Left ventricle myocardium inferior (tissue), 1 donor: ENCODE measurements around the gene SCD. TPM values are rescaled to one million over a fixed set of nuclear protein-coding genes. Genes with fewer than 3 reads are reported as not detected.

ENCODE experiments used
- DNase-seq: peaks from one replicate; pipeline ENCODE4 v3.0.0-alpha.2; 2020
- H3K27ac ChIP-seq: fragments of 200-600 bp; replicated peaks from 2 replicates; pipeline ENCODE4 v1.8.0; 2021
- H3K27me3 ChIP-seq: fragments of 200-600 bp; 2 replicates; pipeline ENCODE4 v1.8.0; 2021; ENCODE audit warnings: low read depth
- H3K36me3 ChIP-seq: fragments of 200-600 bp; 2 replicates; pipeline ENCODE4 v1.8.0; 2021
- H3K4me1 ChIP-seq: fragments of 200-600 bp; 2 replicates; pipeline ENCODE4 v1.8.0; 2021
- H3K4me3 ChIP-seq: fragments of 200-600 bp; 2 replicates; pipeline ENCODE4 v1.8.0; 2021; ENCODE audit warnings: mild to moderate bottlenecking, moderate library complexity
- H3K9me3 ChIP-seq: fragments of 200-600 bp; replicated peaks from 2 replicates; pipeline ENCODE4 v1.8.0; 2021
- intact Hi-C: fragments of 100-400 bp; cut with micrococcal nuclease; formaldehyde crosslinking; loops from one replicate; pipeline ENCODE4 v1.11.0; 2022
- total RNA-seq: library from RNA; stranded (reverse); fragmentation: NEBNext Ultra II Directional; extraction: Animal tissue kit (Norgen Biotek cat#: 25700); gene quantifications from one replicate; pipeline ENCODE4 v1.2.1, GENCODE V29; 2021
- TF ChIP-seq, protein P1 (sequence below): fragments of 200-600 bp; IDR thresholded peaks from 2 replicates; pipeline ENCODE4 v1.8.0; 2021; ENCODE audit warnings: antibody characterized with exemption, mild to moderate bottlenecking, borderline replicate concordance
- donor health status: DM: no; HTN: yes; CAD: no; lungs with severe emphysema.

SCD gene
- total RNA-seq, 1 donor from 2014 or later = 4.8 TPM

- DNase-seq = no peak
- peaks cover 45% of the 10 kb centered on the region for H3K4me1 ChIP-seq
These were observed 21.7 kb downstream of the SCD start for GRCh38 chr10:100368721-100369120.

DNA sequence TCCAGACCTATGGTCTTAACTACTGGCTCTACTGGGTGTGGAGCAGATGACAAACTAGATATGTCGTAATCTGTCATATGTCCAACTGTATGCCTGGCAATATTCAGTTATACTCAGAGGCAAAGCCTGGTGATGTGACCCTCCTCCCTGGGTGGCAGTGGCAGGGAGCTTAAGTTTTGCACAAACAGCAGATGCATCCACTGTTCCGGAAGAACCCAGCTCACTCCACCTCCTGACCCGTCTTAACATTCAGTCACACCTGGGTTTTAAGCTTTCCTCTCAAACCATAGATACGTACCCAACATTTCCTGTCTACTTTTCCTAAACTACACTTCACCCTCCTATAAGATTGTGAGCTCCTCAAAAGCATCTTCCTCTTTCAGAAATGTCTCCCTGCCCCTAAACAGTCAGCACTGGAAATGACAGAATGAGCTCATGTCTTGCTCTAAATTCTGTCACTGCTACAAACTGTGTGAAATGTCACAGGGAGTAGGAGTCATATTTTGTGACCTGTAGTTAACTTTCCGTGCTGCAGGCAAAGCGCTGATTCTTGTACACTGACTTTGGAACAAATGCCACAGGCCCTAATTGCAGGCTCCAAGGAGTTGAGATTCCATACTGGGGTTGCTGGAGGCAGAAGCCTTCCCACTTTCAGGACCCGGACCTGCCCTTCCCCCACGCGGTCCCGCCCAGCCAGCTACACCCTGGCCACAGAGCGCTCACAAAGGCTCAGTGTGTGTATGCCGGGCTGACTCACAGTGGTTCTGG lies 23.9 kb downstream of the SCD start:
- H3K36me3 ChIP-seq = no peaks in the 10 kb centered on the region
- H3K27ac ChIP-seq = peak overlapping the region; percentile 63
- H3K9me3 ChIP-seq = no peaks in the 10 kb centered on the region
- intact Hi-C loops = no loop called here
- TF ChIP-seq, protein P1, sequence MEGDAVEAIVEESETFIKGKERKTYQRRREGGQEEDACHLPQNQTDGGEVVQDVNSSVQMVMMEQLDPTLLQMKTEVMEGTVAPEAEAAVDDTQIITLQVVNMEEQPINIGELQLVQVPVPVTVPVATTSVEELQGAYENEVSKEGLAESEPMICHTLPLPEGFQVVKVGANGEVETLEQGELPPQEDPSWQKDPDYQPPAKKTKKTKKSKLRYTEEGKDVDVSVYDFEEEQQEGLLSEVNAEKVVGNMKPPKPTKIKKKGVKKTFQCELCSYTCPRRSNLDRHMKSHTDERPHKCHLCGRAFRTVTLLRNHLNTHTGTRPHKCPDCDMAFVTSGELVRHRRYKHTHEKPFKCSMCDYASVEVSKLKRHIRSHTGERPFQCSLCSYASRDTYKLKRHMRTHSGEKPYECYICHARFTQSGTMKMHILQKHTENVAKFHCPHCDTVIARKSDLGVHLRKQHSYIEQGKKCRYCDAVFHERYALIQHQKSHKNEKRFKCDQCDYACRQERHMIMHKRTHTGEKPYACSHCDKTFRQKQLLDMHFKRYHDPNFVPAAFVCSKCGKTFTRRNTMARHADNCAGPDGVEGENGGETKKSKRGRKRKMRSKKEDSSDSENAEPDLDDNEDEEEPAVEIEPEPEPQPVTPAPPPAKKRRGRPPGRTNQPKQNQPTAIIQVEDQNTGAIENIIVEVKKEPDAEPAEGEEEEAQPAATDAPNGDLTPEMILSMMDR = no peak
- H3K4me3 ChIP-seq = no peak overlapping the region
- no peaks in the 10 kb centered on the region for H3K27me3 ChIP-seq
- DNase-seq = peak; percentile 77
- peaks cover 47% of the 10 kb centered on the region for H3K4me1 ChIP-seq

More at GRCh38 chr10:100368721-100369120, 21.7 kb downstream of the SCD start:
- TF ChIP-seq, protein P1 = no peak
- H3K9me3 ChIP-seq = no peaks in the 10 kb centered on the region
- H3K27ac ChIP-seq = no peak overlapping the region
- no peak overlapping the region for H3K4me3 ChIP-seq
- H3K36me3 ChIP-seq = no peaks in the 10 kb centered on the region
- H3K27me3 ChIP-seq = no peaks in the 10 kb centered on the region
- intact Hi-C loops = no loop called here

- intact Hi-C loops = no loop called here
- Histone ChIP-seq H3K27ac (peak overlapping the region; percentile 63), H3K36me3 (no peaks in the 10 kb centered on the region), H3K4me3 (no peak overlapping the region), H3K9me3 (no peaks in the 10 kb centered on the region), H3K4me1 (peaks cover 47% of the 10 kb centered on the region), H3K27me3 (no peaks in the 10 kb centered on the region)
- TF ChIP-seq, protein P1 = no peak
- DNase-seq = no peak
These were observed 24.5 kb downstream of the SCD start for GRCh38 chr10:100371482-100372027.

DNA sequence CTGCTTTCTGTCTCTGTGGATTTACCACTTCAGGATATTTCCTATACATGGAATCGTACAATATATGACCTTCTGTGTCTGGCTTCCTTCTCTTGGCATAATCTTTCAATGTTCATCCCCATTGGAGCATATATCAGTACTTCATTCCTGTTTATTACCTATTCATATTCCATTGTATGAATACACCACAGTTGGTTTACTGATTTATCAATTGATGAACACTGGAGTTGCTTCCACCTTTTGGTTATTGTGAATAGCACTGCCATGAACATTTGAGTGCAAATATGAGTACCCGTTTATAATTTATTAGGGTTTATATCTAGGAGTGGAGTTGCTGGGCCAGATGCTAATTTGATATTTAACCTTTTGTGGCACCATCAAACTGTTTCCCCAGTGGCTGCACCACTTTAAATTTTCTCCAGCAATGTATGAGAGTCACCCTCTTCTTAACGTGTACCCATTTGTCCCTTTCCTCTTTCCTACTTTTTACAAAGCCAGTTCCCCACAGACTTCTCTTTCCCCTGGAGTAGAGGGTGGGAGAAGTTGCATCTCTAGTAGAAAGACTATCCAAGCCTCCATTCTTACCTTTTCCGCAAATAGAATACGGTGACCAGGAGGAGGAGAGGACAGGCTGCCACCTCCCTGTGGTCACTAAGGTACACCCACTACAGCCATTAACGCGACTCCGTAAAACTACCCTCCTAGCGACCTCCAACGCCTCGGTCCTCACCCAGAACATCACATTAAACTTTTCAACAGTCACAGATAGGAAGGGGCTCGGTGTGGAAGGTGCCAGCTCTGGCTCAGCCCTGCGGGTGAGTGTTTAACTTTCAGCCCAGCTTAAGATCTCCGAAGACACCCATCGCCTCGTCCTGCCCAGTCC lies 25.6 kb downstream of the SCD start:
- peak overlapping the region; percentile 79 for H3K4me3 ChIP-seq
- H3K36me3 ChIP-seq = no peaks in the 10 kb centered on the region
- no peak for DNase-seq
- TF ChIP-seq, protein P1 = no peak
- no peaks in the 10 kb centered on the region for H3K27me3 ChIP-seq
- peak overlapping the region; percentile 95 for H3K27ac ChIP-seq
- intact Hi-C loops = no loop called here
- H3K9me3 ChIP-seq = no peaks in the 10 kb centered on the region
- H3K4me1 ChIP-seq = peaks cover 47% of the 10 kb centered on the region

DNA sequence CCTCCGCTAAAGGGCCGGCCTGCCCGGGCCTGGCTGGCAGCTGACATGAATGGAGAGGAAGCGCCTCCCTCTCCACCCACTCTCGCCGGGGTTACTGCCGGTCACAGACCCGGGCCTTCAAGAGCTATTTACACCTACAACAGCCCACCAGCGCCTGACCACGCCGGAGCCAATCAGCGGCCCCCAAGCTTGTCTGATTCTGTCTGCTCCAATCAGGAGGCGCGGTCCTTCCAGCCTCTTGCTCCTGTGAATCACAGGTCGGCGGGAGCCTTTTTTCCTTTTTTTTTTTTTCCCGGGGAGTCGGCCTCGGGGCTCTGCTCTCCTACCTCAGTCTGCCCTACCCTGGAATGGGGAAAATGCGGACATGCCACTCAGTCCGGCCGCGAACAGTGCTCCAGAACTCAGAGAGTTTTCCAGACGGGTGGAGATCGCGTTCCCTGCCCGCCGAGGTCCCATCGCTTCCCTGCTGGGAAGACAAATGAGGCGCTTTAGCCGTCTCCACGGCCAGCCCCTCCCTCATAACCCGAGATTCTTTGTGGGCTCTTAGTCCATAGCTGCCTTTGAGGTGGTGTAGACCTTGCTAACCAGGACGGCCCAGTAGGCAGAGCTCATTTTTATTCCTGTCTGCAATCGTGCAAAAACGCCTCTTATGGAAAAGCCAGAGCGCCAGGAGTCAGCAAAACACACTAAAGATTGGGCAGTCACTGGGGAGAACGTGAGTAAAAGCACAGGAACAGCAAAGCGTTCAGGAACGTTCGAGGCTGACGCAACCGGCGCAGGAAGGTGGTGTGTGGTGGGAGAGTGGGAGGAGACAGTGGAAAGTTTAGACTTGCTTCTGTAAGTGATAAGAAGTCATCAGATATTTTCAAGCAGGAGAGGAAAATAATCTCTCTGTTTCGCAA lies 26.5 kb downstream of the SCD start:
- Histone ChIP-seq H3K36me3 (no peaks in the 10 kb centered on the region), H3K27me3 (no peaks in the 10 kb centered on the region), H3K9me3 (no peaks in the 10 kb centered on the region), H3K4me3 (peak overlapping the region; percentile 79), H3K27ac (peak overlapping the region; percentile 95), H3K4me1 (peaks cover 47% of the 10 kb centered on the region)
- DNase-seq = peak; percentile 96
- intact Hi-C loops = no loop called here
- TF ChIP-seq, protein P1 = no peak
